ENCODE data around the gene REEP5. TPM values are rescaled to one million over a fixed set of nuclear protein-coding genes. Genes with fewer than 3 reads are reported as not detected.
A peak's percentile ranks its signal among the peaks of the same experiment; 100 is the strongest.

The REEP5 gene
- total and polyA plus RNA-seq, 9 of the 15 experiments (the other 6 are each of a cell fraction or from before 2014, with no cell fraction given) = 14.7 to 102 (median 36.0) TPM

DNA sequence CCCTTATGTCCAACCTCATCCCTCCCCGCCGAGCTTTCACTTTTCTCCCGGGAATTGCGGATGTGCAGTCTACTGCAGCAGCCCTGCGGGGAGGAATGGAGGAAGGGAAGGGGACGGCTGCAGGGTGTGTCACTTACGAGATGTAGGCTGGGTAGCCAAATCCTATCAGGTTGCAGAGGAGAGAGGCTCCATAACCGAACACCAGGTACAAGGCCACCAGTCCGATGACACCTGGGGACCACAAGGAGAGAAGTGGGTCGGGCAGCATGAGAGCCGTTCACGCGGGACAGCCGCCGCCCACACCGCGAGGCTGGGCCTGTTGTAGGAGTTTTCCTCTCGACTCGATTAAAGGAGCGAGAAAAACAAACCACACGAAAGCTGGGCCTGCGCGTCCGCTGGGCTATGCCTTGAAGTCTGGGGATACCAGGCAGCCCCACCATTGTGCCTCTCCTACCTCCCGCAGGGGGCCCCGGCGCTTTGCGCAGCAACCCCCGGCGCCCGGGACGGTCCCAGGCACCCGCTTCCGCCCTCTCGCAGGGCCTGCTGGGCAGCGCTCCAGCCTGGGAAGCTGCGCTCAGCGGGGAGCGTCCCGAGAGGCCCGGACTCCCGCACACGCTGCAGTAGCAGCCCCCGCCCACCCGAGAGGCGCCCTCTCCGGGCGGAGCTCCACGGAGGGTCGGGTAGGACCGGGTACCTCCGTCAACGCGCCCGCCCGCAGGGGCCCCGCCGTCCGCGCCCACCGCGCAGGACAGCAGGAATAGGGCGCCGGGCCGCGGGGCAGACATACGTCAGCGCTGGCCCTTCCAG, 798 bp downstream of the REEP5 start (continued):
- TF ChIP-seq ILF3 (IDR thresholded peaks at IDR 0.05; ENCODE audit: borderline replicate concordance) = 0 out of 2 replicates have a peak, but pooled peaks have one; percentile 71
- TF ChIP-seq NR3C1 (CRISPR knock-in tag; IDR thresholded peaks at IDR 0.05) = 0 out of 2 replicates have a peak, but pooled peaks have one; percentile 25
- TF ChIP-seq, protein P1, sequence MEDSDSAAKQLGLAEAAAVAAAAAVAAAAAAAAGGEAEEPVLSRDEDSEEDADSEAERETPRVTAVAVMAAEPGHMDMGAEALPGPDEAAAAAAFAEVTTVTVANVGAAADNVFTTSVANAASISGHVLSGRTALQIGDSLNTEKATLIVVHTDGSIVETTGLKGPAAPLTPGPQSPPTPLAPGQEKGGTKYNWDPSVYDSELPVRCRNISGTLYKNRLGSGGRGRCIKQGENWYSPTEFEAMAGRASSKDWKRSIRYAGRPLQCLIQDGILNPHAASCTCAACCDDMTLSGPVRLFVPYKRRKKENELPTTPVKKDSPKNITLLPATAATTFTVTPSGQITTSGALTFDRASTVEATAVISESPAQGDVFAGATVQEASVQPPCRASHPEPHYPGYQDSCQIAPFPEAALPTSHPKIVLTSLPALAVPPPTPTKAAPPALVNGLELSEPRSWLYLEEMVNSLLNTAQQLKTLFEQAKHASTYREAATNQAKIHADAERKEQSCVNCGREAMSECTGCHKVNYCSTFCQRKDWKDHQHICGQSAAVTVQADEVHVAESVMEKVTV (CRISPR knock-in tag; IDR thresholded peaks at IDR 0.05) = no peak
- TF ChIP-seq BHLHE40 (IDR thresholded peaks at IDR 0.05; ENCODE audit: low read length) = no peak
- no peak for TF ChIP-seq NFXL1 (CRISPR knock-in tag; IDR thresholded peaks at IDR 0.05)
- TF ChIP-seq, protein P2, sequence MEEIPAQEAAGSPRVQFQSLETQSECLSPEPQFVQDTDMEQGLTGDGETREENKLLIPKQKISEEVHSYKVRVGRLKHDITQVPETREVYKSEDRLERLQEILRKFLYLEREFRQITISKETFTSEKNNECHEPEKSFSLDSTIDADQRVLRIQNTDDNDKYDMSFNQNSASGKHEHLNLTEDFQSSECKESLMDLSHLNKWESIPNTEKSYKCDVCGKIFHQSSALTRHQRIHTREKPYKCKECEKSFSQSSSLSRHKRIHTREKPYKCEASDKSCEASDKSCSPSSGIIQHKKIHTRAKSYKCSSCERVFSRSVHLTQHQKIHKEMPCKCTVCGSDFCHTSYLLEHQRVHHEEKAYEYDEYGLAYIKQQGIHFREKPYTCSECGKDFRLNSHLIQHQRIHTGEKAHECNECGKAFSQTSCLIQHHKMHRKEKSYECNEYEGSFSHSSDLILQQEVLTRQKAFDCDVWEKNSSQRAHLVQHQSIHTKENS (CRISPR knock-in tag; IDR thresholded peaks at IDR 0.05) = no peak
- TF ChIP-seq HDAC1 (IDR thresholded peaks at IDR 0.05) = peak in 1 of 2 experiments; percentile 3; a peak in 1 of 4 replicates
- peak; percentile 64; the same call in 1 of the 2 replicates for TF ChIP-seq KAT7 (CRISPR knock-in tag; IDR thresholded peaks at IDR 0.05; ENCODE audit: borderline replicate concordance)
- TF ChIP-seq ZNF212 (CRISPR knock-in tag; IDR thresholded peaks at IDR 0.05) = no peak
- TF ChIP-seq, protein P3, sequence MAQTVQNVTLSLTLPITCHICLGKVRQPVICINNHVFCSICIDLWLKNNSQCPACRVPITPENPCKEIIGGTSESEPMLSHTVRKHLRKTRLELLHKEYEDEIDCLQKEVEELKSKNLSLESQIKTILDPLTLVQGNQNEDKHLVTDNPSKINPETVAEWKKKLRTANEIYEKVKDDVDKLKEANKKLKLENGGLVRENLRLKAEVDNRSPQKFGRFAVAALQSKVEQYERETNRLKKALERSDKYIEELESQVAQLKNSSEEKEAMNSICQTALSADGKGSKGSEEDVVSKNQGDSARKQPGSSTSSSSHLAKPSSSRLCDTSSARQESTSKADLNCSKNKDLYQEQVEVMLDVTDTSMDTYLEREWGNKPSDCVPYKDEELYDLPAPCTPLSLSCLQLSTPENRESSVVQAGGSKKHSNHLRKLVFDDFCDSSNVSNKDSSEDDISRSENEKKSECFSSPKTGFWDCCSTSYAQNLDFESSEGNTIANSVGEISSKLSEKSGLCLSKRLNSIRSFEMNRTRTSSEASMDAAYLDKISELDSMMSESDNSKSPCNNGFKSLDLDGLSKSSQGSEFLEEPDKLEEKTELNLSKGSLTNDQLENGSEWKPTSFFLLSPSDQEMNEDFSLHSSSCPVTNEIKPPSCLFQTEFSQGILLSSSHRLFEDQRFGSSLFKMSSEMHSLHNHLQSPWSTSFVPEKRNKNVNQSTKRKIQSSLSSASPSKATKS (CRISPR knock-in tag; IDR thresholded peaks at IDR 0.05) = no peak
- no peak for TF ChIP-seq ZNF316 (IDR thresholded peaks at IDR 0.05)
- TF ChIP-seq XRCC4 (IDR thresholded peaks at IDR 0.05; ENCODE audit: extremely low read depth, insufficient read depth, insufficient read length) = no peak
- peak; percentile 40 to 68 for TF ChIP-seq MAZ (CRISPR knock-in tag; conservative IDR thresholded peaks at IDR 0.05 in 1 of 2, IDR thresholded peaks at IDR 0.05 in 1 of 2)
- TF ChIP-seq CHD2 (IDR thresholded peaks at IDR 0.05; ENCODE audit: low read depth, low read length) = peak; percentile 26; the same call in 1 of the 2 replicates
- no peak for TF ChIP-seq SAFB2 (IDR thresholded peaks at IDR 0.05; ENCODE audit: borderline replicate concordance, low read depth, low read length, severe bottlenecking)
- TF ChIP-seq, protein P4, sequence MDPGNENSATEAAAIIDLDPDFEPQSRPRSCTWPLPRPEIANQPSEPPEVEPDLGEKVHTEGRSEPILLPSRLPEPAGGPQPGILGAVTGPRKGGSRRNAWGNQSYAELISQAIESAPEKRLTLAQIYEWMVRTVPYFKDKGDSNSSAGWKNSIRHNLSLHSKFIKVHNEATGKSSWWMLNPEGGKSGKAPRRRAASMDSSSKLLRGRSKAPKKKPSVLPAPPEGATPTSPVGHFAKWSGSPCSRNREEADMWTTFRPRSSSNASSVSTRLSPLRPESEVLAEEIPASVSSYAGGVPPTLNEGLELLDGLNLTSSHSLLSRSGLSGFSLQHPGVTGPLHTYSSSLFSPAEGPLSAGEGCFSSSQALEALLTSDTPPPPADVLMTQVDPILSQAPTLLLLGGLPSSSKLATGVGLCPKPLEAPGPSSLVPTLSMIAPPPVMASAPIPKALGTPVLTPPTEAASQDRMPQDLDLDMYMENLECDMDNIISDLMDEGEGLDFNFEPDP (CRISPR knock-in tag; IDR thresholded peaks at IDR 0.05) = no peak
- no peak for TF ChIP-seq KDM4B (IDR thresholded peaks at IDR 0.05; ENCODE audit: borderline replicate concordance in 2 of 2, low read depth in 1 of 2)
- TF ChIP-seq RBBP5 (IDR thresholded peaks at IDR 0.05; ENCODE audit: borderline replicate concordance, insufficient read depth, low read length, poor library complexity, severe bottlenecking) = peak; percentile 65
- TF ChIP-seq ZNF3 (CRISPR knock-in tag; IDR thresholded peaks at IDR 0.05) = no peak
